ENCODE results near the gene ZC3H7A.

The ZC3H7A gene

DNA sequence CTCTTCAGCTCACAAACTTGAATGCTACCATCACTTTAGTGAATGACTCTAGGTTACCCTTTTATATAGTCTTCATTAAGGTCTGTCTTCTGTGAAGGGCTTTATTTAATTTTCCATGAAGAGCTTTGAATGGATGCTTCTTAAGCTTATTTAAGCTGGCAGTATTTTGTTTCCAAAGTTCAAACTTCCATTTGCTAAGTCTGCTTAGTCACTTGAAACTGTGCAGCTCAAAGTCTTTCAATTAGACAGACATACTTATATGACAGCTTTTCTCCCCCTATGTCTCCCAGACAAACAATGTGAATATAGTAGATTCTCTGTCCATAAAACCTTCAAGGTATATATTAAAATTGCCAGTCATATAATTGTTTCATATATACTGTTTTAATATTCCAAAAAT lies 77.9 kb downstream of the ZC3H7A start:
- H3K9ac ChIP-seq (ENCODE audit: low read length), result no peak overlapping the region
- H2BK5ac ChIP-seq (ENCODE audit: low read length), result no peak overlapping the region
- H2BK120ac ChIP-seq (ENCODE audit: low read depth, low read length), result no peak overlapping the region
- no peak overlapping the region for H3K56ac ChIP-seq (ENCODE audit: low read length)
- no peaks in the 10 kb centered on the region for H3K27me3 ChIP-seq (ENCODE audit: insufficient read depth, low read length, poor library complexity)
- H3K4me1 ChIP-seq (ENCODE audit: control insufficient read depth, low read depth, low read length), result no peaks in the 10 kb centered on the region
- no peak overlapping the region for H4K5ac ChIP-seq (ENCODE audit: low read length)
- no peak overlapping the region for H3K23ac ChIP-seq (ENCODE audit: low read length)
- H3K4me2 ChIP-seq (ENCODE audit: low read length), result no peak overlapping the region
- no peak overlapping the region for H3K27ac ChIP-seq (ENCODE audit: low read depth, low read length)
- H3K79me1 ChIP-seq (ENCODE audit: low read length), result no peaks in the 10 kb centered on the region
- DNase-seq, result no peak
- H4K8ac ChIP-seq (ENCODE audit: low read depth, low read length), result no peak overlapping the region
- no peak overlapping the region for H3K4me3 ChIP-seq (ENCODE audit: low read length)
- no peak overlapping the region for H2BK15ac ChIP-seq (replicated peaks; ENCODE audit: low read depth)
- no peak overlapping the region for H3K18ac ChIP-seq (ENCODE audit: low read length)
- peaks cover 3% of the 10 kb centered on the region for H3K36me3 ChIP-seq (ENCODE audit: control insufficient read depth, insufficient read depth, low read length)
- no peaks in the 10 kb centered on the region for H3K79me2 ChIP-seq (ENCODE audit: control insufficient read depth, insufficient read depth, low read length)
- no peak overlapping the region for H3K4ac ChIP-seq (ENCODE audit: low read depth, low read length)
- no peak overlapping the region for H2AK5ac ChIP-seq (ENCODE audit: low read length)

DNA sequence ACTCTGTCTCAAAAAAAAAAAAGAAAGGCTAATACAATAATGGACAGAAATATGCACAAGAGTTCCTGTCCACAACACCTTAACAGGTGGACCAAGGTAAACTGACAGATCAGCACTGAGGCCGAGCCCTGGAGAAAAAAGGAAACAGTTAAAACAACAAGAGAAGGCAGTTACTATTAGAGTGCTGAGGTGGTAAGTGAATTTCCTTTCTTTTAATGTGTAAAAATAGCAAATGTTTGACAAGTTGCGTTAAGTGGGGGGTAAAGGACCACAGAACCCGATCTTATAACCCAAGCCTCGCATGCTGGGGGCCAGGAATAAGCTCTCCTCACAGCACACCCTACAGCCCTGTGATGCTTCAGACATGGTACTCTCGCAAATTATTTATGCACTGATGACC lies 79.2 kb downstream of the ZC3H7A start:
- H3K18ac ChIP-seq (ENCODE audit: low read length), result no peak overlapping the region
- H2BK120ac ChIP-seq (ENCODE audit: low read depth, low read length), result no peak overlapping the region
- H2BK15ac ChIP-seq (replicated peaks; ENCODE audit: low read depth), result no peak overlapping the region
- no peaks in the 10 kb centered on the region for H3K4me1 ChIP-seq (ENCODE audit: control insufficient read depth, low read depth, low read length)
- H3K4me2 ChIP-seq (ENCODE audit: low read length), result no peak overlapping the region
- H4K8ac ChIP-seq (ENCODE audit: low read depth, low read length), result no peak overlapping the region
- no peaks in the 10 kb centered on the region for H3K27me3 ChIP-seq (ENCODE audit: insufficient read depth, low read length, poor library complexity)
- no peak overlapping the region for H4K5ac ChIP-seq (ENCODE audit: low read length)
- no peak overlapping the region for H3K4ac ChIP-seq (ENCODE audit: low read depth, low read length)
- no peak overlapping the region for H3K23ac ChIP-seq (ENCODE audit: low read length)
- no peak overlapping the region for H3K27ac ChIP-seq (ENCODE audit: low read depth, low read length)
- peaks cover 3% of the 10 kb centered on the region for H3K36me3 ChIP-seq (ENCODE audit: control insufficient read depth, insufficient read depth, low read length)
- H3K56ac ChIP-seq (ENCODE audit: low read length), result no peak overlapping the region
- WGBS (ENCODE audit: extremely low coverage, insufficient coverage, low lambda C conversion rate), result no CpG with 5 or more reads among the region's 5 CpGs
- no peak for DNase-seq
- H3K4me3 ChIP-seq (ENCODE audit: low read length), result no peak overlapping the region
- H3K9ac ChIP-seq (ENCODE audit: low read length), result no peak overlapping the region
- no peaks in the 10 kb centered on the region for H3K79me1 ChIP-seq (ENCODE audit: low read length)
- H2BK5ac ChIP-seq (ENCODE audit: low read length), result no peak overlapping the region
- H2AK5ac ChIP-seq (ENCODE audit: low read length), result no peak overlapping the region
- H3K79me2 ChIP-seq (ENCODE audit: control insufficient read depth, insufficient read depth, low read length), result no peaks in the 10 kb centered on the region

DNA sequence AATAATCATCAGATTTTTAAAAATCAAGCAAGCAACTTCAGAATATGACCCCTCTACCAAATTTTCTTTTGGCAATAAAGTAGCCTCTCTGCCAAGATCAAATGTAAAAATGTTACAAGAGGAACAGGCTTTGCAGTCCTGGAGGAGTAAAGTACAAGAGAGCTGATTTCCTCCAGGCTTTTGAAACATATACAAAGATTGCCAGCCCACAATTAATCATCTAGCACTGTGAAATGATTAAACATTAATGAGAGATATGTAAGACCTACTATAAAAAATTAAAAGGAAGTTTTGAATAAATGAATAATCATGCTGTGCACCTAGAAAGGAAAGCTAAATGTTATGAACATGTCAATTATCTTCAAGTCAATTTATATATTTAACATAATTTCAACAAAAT lies 80.7 kb downstream of the ZC3H7A start:
- no peaks in the 10 kb centered on the region for H3K79me2 ChIP-seq (ENCODE audit: control insufficient read depth, insufficient read depth, low read length)
- H3K4me2 ChIP-seq (ENCODE audit: low read length), result no peak overlapping the region
- no peaks in the 10 kb centered on the region for H3K79me1 ChIP-seq (ENCODE audit: low read length)
- H2AK5ac ChIP-seq (ENCODE audit: low read length), result no peak overlapping the region
- no peak overlapping the region for H3K27ac ChIP-seq (ENCODE audit: low read depth, low read length)
- H3K9ac ChIP-seq (ENCODE audit: low read length), result no peak overlapping the region
- H3K56ac ChIP-seq (ENCODE audit: low read length), result no peak overlapping the region
- DNase-seq, result no peak
- H3K4ac ChIP-seq (ENCODE audit: low read depth, low read length), result no peak overlapping the region
- no peak overlapping the region for H3K18ac ChIP-seq (ENCODE audit: low read length)
- no peak overlapping the region for H2BK5ac ChIP-seq (ENCODE audit: low read length)
- H3K4me1 ChIP-seq (ENCODE audit: control insufficient read depth, low read depth, low read length), result no peaks in the 10 kb centered on the region
- no peak overlapping the region for H2BK15ac ChIP-seq (replicated peaks; ENCODE audit: low read depth)
- no peak overlapping the region for H3K4me3 ChIP-seq (ENCODE audit: low read length)
- peaks cover 3% of the 10 kb centered on the region for H3K36me3 ChIP-seq (ENCODE audit: control insufficient read depth, insufficient read depth, low read length)
- no peak overlapping the region for H3K23ac ChIP-seq (ENCODE audit: low read length)
- no peak overlapping the region for H4K5ac ChIP-seq (ENCODE audit: low read length)
- no peaks in the 10 kb centered on the region for H3K27me3 ChIP-seq (ENCODE audit: insufficient read depth, low read length, poor library complexity)
- no peak overlapping the region for H2BK120ac ChIP-seq (ENCODE audit: low read depth, low read length)
- no peak overlapping the region for H4K8ac ChIP-seq (ENCODE audit: low read depth, low read length)

DNA sequence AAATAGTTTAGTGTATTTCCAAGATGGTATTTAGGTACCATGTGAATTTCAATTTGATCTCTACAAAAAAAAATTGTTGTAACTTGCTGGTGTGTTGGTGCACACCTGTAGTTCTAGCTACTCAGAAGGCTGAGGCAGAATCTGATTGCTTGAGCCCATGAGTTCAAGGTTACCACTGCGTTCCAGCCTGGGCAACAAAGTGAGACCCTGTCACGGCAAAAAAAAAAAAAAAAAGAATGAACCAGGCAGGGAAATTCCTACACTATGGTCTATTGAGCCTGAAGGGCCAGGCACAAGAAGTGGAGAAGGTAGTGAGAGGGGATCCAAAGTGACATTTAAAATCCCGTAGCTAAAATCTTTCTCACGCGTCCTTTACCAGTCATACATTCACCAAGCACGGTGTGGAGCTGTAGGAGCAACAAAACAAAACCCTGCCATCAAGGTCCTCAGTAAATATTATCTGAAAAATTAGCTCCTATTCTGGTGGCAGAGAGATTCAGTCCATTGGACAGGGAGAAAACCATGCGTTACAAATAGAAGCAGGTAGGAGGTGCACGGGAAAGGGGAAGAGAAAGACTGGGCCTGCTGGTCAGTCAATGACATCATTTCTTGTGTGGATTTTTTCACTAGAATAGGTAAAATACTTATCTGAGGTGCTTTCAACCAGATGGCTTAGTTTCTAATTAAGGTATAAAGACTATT lies 81.7 kb downstream of the ZC3H7A start:
- Histone ChIP-seq H3K79me2 (ENCODE audit: control insufficient read depth, insufficient read depth, low read length) (no peaks in the 10 kb centered on the region), H2BK15ac (replicated peaks; ENCODE audit: low read depth) (no peak overlapping the region), H3K4ac (ENCODE audit: low read depth, low read length) (no peak overlapping the region), H2BK5ac (ENCODE audit: low read length) (no peak overlapping the region), H3K23ac (ENCODE audit: low read length) (no peak overlapping the region), H3K4me1 (ENCODE audit: control insufficient read depth, low read depth, low read length) (no peaks in the 10 kb centered on the region), H3K27me3 (ENCODE audit: insufficient read depth, low read length, poor library complexity) (no peaks in the 10 kb centered on the region), H3K9ac (ENCODE audit: low read length) (no peak overlapping the region), H3K56ac (ENCODE audit: low read length) (no peak overlapping the region), H3K18ac (ENCODE audit: low read length) (no peak overlapping the region), H2AK5ac (ENCODE audit: low read length) (no peak overlapping the region), H3K79me1 (ENCODE audit: low read length) (no peaks in the 10 kb centered on the region), H3K27ac (ENCODE audit: low read depth, low read length) (no peak overlapping the region), H3K4me3 (ENCODE audit: low read length) (no peak overlapping the region), H3K36me3 (ENCODE audit: control insufficient read depth, insufficient read depth, low read length) (peaks cover 3% of the 10 kb centered on the region), H3K4me2 (ENCODE audit: low read length) (no peak overlapping the region), H4K8ac (ENCODE audit: low read depth, low read length) (no peak overlapping the region), H2BK120ac (ENCODE audit: low read depth, low read length) (no peak overlapping the region), H4K5ac (ENCODE audit: low read length) (no peak overlapping the region)
- no peak for DNase-seq
- no CpG with 5 or more reads among the region's 8 CpGs for WGBS (ENCODE audit: extremely low coverage, insufficient coverage, low lambda C conversion rate)

DNA sequence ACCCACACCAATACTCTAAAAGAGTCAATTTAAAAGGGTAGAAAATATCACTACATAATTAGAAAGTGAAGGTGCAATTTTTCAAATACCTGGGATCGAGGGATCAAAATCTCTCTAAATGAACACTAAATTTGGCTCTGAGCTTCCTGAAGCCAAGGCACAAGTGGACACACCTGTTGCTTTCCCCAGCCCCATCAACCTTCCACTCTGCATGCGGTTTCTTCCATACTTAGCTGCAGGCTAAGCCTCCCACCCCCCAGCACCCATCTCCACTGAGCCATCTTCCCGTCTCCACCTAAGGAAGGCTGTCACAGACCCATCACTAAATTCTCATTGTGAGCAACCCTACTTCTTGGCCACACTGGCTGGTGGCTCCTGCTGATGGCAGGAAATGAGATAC lies 84.9 kb downstream of the ZC3H7A start:
- no peak overlapping the region for H2BK15ac ChIP-seq (replicated peaks; ENCODE audit: low read depth)
- no peak overlapping the region for H3K56ac ChIP-seq (ENCODE audit: low read length)
- H3K79me2 ChIP-seq (ENCODE audit: control insufficient read depth, insufficient read depth, low read length), result no peaks in the 10 kb centered on the region
- H3K18ac ChIP-seq (ENCODE audit: low read length), result no peak overlapping the region
- H4K8ac ChIP-seq (ENCODE audit: low read depth, low read length), result no peak overlapping the region
- no peak overlapping the region for H2BK5ac ChIP-seq (ENCODE audit: low read length)
- no peak overlapping the region for H3K4me3 ChIP-seq (ENCODE audit: low read length)
- H3K4me2 ChIP-seq (ENCODE audit: low read length), result no peak overlapping the region
- H3K36me3 ChIP-seq (ENCODE audit: control insufficient read depth, insufficient read depth, low read length), result no peaks in the 10 kb centered on the region
- WGBS (ENCODE audit: extremely low coverage, insufficient coverage, low lambda C conversion rate), result no CpG with 5 or more reads among the region's 3 CpGs
- no peak overlapping the region for H3K27ac ChIP-seq (ENCODE audit: low read depth, low read length)
- no peak for DNase-seq
- no peak overlapping the region for H2AK5ac ChIP-seq (ENCODE audit: low read length)
- no peak overlapping the region for H2BK120ac ChIP-seq (ENCODE audit: low read depth, low read length)
- no peak overlapping the region for H4K5ac ChIP-seq (ENCODE audit: low read length)
- no peaks in the 10 kb centered on the region for H3K79me1 ChIP-seq (ENCODE audit: low read length)
- no peaks in the 10 kb centered on the region for H3K27me3 ChIP-seq (ENCODE audit: insufficient read depth, low read length, poor library complexity)
- H3K4ac ChIP-seq (ENCODE audit: low read depth, low read length), result no peak overlapping the region
- no peak overlapping the region for H3K9ac ChIP-seq (ENCODE audit: low read length)
- no peak overlapping the region for H3K23ac ChIP-seq (ENCODE audit: low read length)
- H3K4me1 ChIP-seq (ENCODE audit: control insufficient read depth, low read depth, low read length), result no peaks in the 10 kb centered on the region

DNA sequence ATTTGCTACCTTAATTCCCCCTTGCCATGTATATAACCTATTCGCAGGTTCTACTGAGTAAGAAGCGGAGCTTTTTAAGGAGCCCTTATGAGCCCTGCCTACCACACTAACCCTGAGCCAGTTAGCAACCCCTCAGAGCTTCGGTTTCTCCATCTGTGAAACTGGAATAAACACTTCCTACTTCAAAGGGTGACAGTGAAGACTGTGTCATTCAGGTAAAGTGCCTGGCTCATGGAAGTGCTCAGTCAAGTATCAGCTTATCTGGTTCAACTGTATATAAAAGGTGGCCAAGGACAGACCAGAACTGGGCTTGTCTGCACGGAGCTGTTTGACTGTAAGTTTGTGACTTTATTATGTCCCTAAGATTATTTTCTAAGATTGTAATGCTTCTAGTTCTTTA lies 85.4 kb downstream of the ZC3H7A start:
- no peak overlapping the region for H3K23ac ChIP-seq (ENCODE audit: low read length)
- no peak overlapping the region for H3K18ac ChIP-seq (ENCODE audit: low read length)
- no peak overlapping the region for H4K8ac ChIP-seq (ENCODE audit: low read depth, low read length)
- no peaks in the 10 kb centered on the region for H3K27me3 ChIP-seq (ENCODE audit: insufficient read depth, low read length, poor library complexity)
- H3K36me3 ChIP-seq (ENCODE audit: control insufficient read depth, insufficient read depth, low read length), result no peaks in the 10 kb centered on the region
- no peaks in the 10 kb centered on the region for H3K4me1 ChIP-seq (ENCODE audit: control insufficient read depth, low read depth, low read length)
- H3K79me1 ChIP-seq (ENCODE audit: low read length), result no peaks in the 10 kb centered on the region
- no peak overlapping the region for H2BK5ac ChIP-seq (ENCODE audit: low read length)
- H2BK15ac ChIP-seq (replicated peaks; ENCODE audit: low read depth), result no peak overlapping the region
- H3K4ac ChIP-seq (ENCODE audit: low read depth, low read length), result no peak overlapping the region
- H3K27ac ChIP-seq (ENCODE audit: low read depth, low read length), result no peak overlapping the region
- whole genome bisulfite sequencing (ENCODE audit: extremely low coverage, insufficient coverage, low lambda C conversion rate), result no CpG with 5 or more reads among the region's 4 CpGs
- H3K56ac ChIP-seq (ENCODE audit: low read length), result no peak overlapping the region
- no peak for DNase-seq
- no peak overlapping the region for H3K9ac ChIP-seq (ENCODE audit: low read length)
- no peak overlapping the region for H3K4me2 ChIP-seq (ENCODE audit: low read length)
- no peaks in the 10 kb centered on the region for H3K79me2 ChIP-seq (ENCODE audit: control insufficient read depth, insufficient read depth, low read length)
- no peak overlapping the region for H3K4me3 ChIP-seq (ENCODE audit: low read length)
- H2BK120ac ChIP-seq (ENCODE audit: low read depth, low read length), result no peak overlapping the region
- no peak overlapping the region for H4K5ac ChIP-seq (ENCODE audit: low read length)
- no peak overlapping the region for H2AK5ac ChIP-seq (ENCODE audit: low read length)

All from mesendoderm (in vitro differentiated cells).